HEK293 (cell line): Measurements from ENCODE around the gene ERLEC1.

ENCODE experiments used
- CTCF ChIA-PET: fragments of 350-600 bp; formaldehyde crosslinking; extraction: SDS; loops from one replicate; lab custom pipeline; 2021; ENCODE audit warnings: antibody characterized with exemption; lab: Yijun Ruan, JAX
- POLR2A ChIA-PET: fragments of 300-600 bp; formaldehyde crosslinking; extraction: SDS; loops from one replicate; lab custom pipeline; 2020; ENCODE audit warnings: antibody characterized with exemption, inconsistent platforms; lab: Yijun Ruan, JAX
- H3K27ac ChIP-seq: fragments of 200-500 bp; sonication (Bioruptor generic); 2 replicates; pipeline ENCODE4 v1.5.1; 2014; ENCODE audit warnings: low read depth, low read length, control low read depth, inconsistent platforms; ENCODE audit errors: extremely low read depth
- H3K36me3 ChIP-seq, 2 experiments: fragments of 200-500 bp in 1 of 2; sonication (Bioruptor generic) in 1 of 2; 1 replicate in 1 of 2; 2 replicates in 1 of 2; pipeline ENCODE4 v1.5.1; 2014 to 2017; ENCODE audit warnings: inconsistent platforms in 2 of 2, low read length in 2 of 2; ENCODE audit not compliant: control insufficient read depth in 2 of 2, insufficient read depth in 1 of 2
- H3K4me1 ChIP-seq: fragments of 200-500 bp; sonication (Bioruptor generic); 2 replicates; pipeline ENCODE4 v1.5.1; 2014; ENCODE audit warnings: mild to moderate bottlenecking, low read length, inconsistent platforms; ENCODE audit not compliant: control insufficient read depth, insufficient read depth
- H3K4me3 ChIP-seq: 2 replicates; pipeline ENCODE4 v1.5.1; 2011; ENCODE audit warnings: low read depth, mild to moderate bottlenecking, control low read depth, low read length, moderate library complexity
- H3K9me3 ChIP-seq: fragments of 200-500 bp; sonication (Bioruptor generic); 2 replicates; pipeline ENCODE4 v1.5.1; 2014; ENCODE audit warnings: low read depth, low read length, inconsistent platforms; ENCODE audit not compliant: control insufficient read depth, insufficient read depth
- FEZF1 ChIP-seq: fragments of 450-650 bp; formaldehyde crosslinking; IDR thresholded peaks from 2 replicates; pipeline ENCODE4 v1.5.1; 2016; ENCODE audit warnings: missing biosample characterization, missing genetic modification characterization
- KLF16 ChIP-seq: fragments of 450-650 bp; formaldehyde crosslinking; IDR thresholded peaks from 2 replicates; pipeline ENCODE4 v1.5.1; 2017; ENCODE audit warnings: missing biosample characterization, missing genetic modification characterization
- MEIS1 ChIP-seq: sonication (generic); formaldehyde crosslinking; IDR thresholded peaks from 2 replicates; pipeline ENCODE4 v1.8.1; 2022; ENCODE audit warnings: missing genetic modification reagents, mild to moderate bottlenecking, borderline replicate concordance
- SCRT1 ChIP-seq: fragments of 450-650 bp; formaldehyde crosslinking; IDR thresholded peaks from 2 replicates; pipeline ENCODE4 v1.5.1; 2016; ENCODE audit warnings: missing biosample characterization, missing genetic modification characterization, borderline replicate concordance
- SP3 ChIP-seq: fragments of 450-650 bp; formaldehyde crosslinking; IDR thresholded peaks from 2 replicates; pipeline ENCODE4 v1.5.1; 2016; ENCODE audit warnings: missing biosample characterization, missing genetic modification characterization
- ZBTB48 ChIP-seq: fragments of 450-650 bp; formaldehyde crosslinking; IDR thresholded peaks from 2 replicates; pipeline ENCODE4 v1.5.1; 2016; ENCODE audit warnings: missing biosample characterization, missing genetic modification characterization
- ZNF239 ChIP-seq: fragments of 450-650 bp; formaldehyde crosslinking; IDR thresholded peaks from 2 replicates; pipeline ENCODE4 v1.5.1; 2016; ENCODE audit warnings: missing biosample characterization, missing genetic modification characterization
- ZNF350 ChIP-seq: fragments of 450-650 bp; formaldehyde crosslinking; IDR thresholded peaks from 2 replicates; pipeline ENCODE4 v1.5.0; 2017; ENCODE audit warnings: missing biosample characterization, mild to moderate bottlenecking, missing genetic modification characterization
- ZNF433 ChIP-seq: fragments of 450-650 bp; formaldehyde crosslinking; IDR thresholded peaks from 2 replicates; pipeline ENCODE4 v1.5.1; 2016; ENCODE audit warnings: missing biosample characterization, missing genetic modification characterization, low read depth
- ZNF843 ChIP-seq: fragments of 450-650 bp; formaldehyde crosslinking; IDR thresholded peaks from 2 replicates; pipeline ENCODE4 v1.5.1; 2016; ENCODE audit warnings: missing biosample characterization, missing genetic modification characterization
- ZSCAN30 ChIP-seq: fragments of 450-650 bp; IDR thresholded peaks from 2 replicates; pipeline ENCODE4 v1.5.1; 2018; ENCODE audit warnings: missing biosample characterization, mild to moderate bottlenecking, missing genetic modification characterization, moderate library complexity
- TF ChIP-seq, protein P1 (sequence below): fragments of 450-650 bp; formaldehyde crosslinking; IDR thresholded peaks from 2 replicates; pipeline ENCODE4 v1.5.1; 2016; ENCODE audit warnings: missing biosample characterization, missing genetic modification characterization, borderline replicate concordance
- TF ChIP-seq, protein P2 (sequence below): fragments of 450-650 bp; formaldehyde crosslinking; IDR thresholded peaks from 2 replicates; pipeline ENCODE4 v1.5.1; 2016; ENCODE audit warnings: missing biosample characterization, missing genetic modification characterization
- TF ChIP-seq, protein P3 (sequence below): fragments of 450-650 bp; formaldehyde crosslinking; IDR thresholded peaks from 2 replicates; pipeline ENCODE4 v1.5.1; 2016; ENCODE audit warnings: missing biosample characterization, missing genetic modification characterization
- TF ChIP-seq, protein P4 (sequence below): fragments of 450-650 bp; formaldehyde crosslinking; IDR thresholded peaks from 2 replicates; pipeline ENCODE4 v1.5.1; 2017; ENCODE audit warnings: missing biosample characterization, missing genetic modification characterization
- TF ChIP-seq, protein P5 (sequence below): fragments of 450-650 bp; formaldehyde crosslinking; IDR thresholded peaks from 2 replicates; pipeline ENCODE4 v1.5.1; 2016; ENCODE audit warnings: missing biosample characterization, missing genetic modification characterization
- TF ChIP-seq, protein P6 (sequence below): fragments of 450-650 bp; formaldehyde crosslinking; IDR thresholded peaks from 2 replicates; pipeline ENCODE4 v1.5.1; 2016; ENCODE audit warnings: missing biosample characterization, missing genetic modification characterization
- TF ChIP-seq, protein P7 (sequence below): fragments of 450-650 bp; formaldehyde crosslinking; IDR thresholded peaks from 2 replicates; pipeline ENCODE4 v1.5.1; 2016; ENCODE audit warnings: missing biosample characterization, missing genetic modification characterization

ERLEC1 gene

DNA sequence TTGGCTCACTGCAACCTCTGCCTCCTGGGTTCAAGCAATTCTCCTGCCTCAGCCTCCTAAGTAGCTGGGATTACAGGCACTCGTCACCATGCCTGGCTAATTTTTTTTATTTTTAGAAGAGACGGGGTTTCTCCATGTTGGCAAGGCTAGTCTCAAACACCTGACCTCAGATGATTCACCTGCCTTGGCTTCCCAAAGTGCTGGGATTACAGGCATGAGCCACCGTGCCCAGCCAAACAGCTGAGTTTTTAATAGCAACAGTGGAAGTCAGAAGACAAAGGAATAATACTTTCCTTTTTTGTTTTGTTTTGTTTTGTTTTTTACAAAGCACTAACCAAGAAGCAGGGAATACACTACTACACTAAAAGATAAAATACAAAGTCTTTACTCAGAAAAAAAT, 56.0 kb downstream of the ERLEC1 start:
- POLR2A ChIA-PET: no interaction called here
- H3K27ac ChIP-seq: no peak overlapping the region
- CTCF ChIA-PET: interaction anchor here (0.7 kb wide), 1 partner anchor 264 kb away, joined by 5 read pairs; no protein-coding TSS in a partner anchor

More for the DNA sequence above, 56.0 kb downstream of the ERLEC1 start:
- Histone ChIP-seq H3K9me3 (no peaks in the 10 kb centered on the region), H3K4me3 (no peak overlapping the region), H3K36me3 (no peaks in the 10 kb centered on the region), H3K4me1 (no peaks in the 10 kb centered on the region)
- no peak for TF ChIP-seq ZSCAN30 (tag by site-specific recombination)
- TF ChIP-seq ZNF239 (tag by site-specific recombination): no peak
- TF ChIP-seq, protein P1, sequence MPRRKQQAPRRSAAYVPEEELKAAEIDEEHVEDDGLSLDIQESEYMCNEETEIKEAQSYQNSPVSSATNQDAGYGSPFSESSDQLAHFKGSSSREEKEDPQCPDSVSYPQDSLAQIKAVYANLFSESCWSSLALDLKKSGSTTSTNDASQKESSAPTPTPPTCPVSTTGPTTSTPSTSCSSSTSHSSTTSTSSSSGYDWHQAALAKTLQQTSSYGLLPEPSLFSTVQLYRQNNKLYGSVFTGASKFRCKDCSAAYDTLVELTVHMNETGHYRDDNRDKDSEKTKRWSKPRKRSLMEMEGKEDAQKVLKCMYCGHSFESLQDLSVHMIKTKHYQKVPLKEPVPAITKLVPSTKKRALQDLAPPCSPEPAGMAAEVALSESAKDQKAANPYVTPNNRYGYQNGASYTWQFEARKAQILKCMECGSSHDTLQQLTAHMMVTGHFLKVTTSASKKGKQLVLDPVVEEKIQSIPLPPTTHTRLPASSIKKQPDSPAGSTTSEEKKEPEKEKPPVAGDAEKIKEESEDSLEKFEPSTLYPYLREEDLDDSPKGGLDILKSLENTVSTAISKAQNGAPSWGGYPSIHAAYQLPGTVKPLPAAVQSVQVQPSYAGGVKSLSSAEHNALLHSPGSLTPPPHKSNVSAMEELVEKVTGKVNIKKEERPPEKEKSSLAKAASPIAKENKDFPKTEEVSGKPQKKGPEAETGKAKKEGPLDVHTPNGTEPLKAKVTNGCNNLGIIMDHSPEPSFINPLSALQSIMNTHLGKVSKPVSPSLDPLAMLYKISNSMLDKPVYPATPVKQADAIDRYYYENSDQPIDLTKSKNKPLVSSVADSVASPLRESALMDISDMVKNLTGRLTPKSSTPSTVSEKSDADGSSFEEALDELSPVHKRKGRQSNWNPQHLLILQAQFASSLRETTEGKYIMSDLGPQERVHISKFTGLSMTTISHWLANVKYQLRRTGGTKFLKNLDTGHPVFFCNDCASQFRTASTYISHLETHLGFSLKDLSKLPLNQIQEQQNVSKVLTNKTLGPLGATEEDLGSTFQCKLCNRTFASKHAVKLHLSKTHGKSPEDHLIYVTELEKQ (tag by site-specific recombination): no peak
- no peak for TF ChIP-seq ZNF843 (tag by site-specific recombination)
- TF ChIP-seq, protein P2, sequence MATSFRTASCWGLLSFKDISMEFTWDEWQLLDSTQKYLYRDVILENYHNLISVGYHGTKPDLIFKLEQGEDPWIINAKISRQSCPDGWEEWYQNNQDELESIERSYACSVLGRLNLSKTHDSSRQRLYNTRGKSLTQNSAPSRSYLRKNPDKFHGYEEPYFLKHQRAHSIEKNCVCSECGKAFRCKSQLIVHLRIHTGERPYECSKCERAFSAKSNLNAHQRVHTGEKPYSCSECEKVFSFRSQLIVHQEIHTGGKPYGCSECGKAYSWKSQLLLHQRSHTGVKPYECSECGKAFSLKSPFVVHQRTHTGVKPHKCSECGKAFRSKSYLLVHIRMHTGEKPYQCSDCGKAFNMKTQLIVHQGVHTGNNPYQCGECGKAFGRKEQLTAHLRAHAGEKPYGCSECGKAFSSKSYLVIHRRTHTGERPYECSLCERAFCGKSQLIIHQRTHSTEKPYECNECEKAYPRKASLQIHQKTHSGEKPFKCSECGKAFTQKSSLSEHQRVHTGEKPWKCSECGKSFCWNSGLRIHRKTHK (tag by site-specific recombination): no peak
- TF ChIP-seq ZBTB48: no peak
- TF ChIP-seq ZNF433: no peak
- TF ChIP-seq, protein P3, sequence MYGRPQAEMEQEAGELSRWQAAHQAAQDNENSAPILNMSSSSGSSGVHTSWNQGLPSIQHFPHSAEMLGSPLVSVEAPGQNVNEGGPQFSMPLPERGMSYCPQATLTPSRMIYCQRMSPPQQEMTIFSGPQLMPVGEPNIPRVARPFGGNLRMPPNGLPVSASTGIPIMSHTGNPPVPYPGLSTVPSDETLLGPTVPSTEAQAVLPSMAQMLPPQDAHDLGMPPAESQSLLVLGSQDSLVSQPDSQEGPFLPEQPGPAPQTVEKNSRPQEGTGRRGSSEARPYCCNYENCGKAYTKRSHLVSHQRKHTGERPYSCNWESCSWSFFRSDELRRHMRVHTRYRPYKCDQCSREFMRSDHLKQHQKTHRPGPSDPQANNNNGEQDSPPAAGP: no peak
- TF ChIP-seq, protein P4, sequence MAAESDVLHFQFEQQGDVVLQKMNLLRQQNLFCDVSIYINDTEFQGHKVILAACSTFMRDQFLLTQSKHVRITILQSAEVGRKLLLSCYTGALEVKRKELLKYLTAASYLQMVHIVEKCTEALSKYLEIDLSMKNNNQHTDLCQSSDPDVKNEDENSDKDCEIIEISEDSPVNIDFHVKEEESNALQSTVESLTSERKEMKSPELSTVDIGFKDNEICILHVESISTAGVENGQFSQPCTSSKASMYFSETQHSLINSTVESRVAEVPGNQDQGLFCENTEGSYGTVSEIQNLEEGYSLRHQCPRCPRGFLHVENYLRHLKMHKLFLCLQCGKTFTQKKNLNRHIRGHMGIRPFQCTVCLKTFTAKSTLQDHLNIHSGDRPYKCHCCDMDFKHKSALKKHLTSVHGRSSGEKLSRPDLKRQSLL (tag by site-specific recombination): no peak
- TF ChIP-seq, protein P5, sequence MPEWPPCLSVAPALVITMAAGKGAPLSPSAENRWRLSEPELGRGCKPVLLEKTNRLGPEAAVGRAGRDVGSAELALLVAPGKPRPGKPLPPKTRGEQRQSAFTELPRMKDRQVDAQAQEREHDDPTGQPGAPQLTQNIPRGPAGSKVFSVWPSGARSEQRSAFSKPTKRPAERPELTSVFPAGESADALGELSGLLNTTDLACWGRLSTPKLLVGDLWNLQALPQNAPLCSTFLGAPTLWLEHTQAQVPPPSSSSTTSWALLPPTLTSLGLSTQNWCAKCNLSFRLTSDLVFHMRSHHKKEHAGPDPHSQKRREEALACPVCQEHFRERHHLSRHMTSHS (tag by site-specific recombination): no peak
- TF ChIP-seq SCRT1 (tag by site-specific recombination): no peak
- TF ChIP-seq FEZF1 (tag by site-specific recombination): no peak
- no peak for TF ChIP-seq KLF16
- TF ChIP-seq, protein P6, sequence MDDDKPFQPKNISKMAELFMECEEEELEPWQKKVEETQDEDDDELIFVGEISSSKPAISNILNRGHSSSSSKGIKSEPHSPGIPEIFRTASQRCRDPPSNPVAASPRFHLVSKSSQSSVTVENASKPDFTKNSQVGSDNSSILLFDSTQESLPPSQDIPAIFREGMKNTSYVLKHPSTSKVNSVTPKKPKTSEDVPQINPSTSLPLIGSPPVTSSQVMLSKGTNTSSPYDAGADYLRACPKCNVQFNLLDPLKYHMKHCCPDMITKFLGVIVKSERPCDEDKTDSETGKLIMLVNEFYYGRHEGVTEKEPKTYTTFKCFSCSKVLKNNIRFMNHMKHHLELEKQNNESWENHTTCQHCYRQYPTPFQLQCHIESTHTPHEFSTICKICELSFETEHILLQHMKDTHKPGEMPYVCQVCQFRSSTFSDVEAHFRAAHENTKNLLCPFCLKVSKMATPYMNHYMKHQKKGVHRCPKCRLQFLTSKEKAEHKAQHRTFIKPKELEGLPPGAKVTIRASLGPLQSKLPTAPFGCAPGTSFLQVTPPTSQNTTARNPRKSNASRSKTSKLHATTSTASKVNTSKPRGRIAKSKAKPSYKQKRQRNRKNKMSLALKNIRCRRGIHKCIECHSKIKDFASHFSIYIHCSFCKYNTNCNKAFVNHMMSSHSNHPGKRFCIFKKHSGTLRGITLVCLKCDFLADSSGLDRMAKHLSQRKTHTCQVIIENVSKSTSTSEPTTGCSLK (tag by site-specific recombination): no peak
- TF ChIP-seq SP3: no peak
- no peak for TF ChIP-seq MEIS1 (CRISPR knock-in tag)
- no peak for TF ChIP-seq ZNF350 (tag by site-specific recombination)
- TF ChIP-seq, protein P7, sequence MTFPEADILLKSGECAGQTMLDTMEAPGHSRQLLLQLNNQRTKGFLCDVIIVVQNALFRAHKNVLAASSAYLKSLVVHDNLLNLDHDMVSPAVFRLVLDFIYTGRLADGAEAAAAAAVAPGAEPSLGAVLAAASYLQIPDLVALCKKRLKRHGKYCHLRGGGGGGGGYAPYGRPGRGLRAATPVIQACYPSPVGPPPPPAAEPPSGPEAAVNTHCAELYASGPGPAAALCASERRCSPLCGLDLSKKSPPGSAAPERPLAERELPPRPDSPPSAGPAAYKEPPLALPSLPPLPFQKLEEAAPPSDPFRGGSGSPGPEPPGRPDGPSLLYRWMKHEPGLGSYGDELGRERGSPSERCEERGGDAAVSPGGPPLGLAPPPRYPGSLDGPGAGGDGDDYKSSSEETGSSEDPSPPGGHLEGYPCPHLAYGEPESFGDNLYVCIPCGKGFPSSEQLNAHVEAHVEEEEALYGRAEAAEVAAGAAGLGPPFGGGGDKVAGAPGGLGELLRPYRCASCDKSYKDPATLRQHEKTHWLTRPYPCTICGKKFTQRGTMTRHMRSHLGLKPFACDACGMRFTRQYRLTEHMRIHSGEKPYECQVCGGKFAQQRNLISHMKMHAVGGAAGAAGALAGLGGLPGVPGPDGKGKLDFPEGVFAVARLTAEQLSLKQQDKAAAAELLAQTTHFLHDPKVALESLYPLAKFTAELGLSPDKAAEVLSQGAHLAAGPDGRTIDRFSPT: no peak
